ENCODE measurements around the gene TMTC1. TPM values are rescaled to one million over a fixed set of nuclear protein-coding genes. Genes with fewer than 3 reads are reported as not detected.
"Not testable (repeated sequence)": the region's sequence is repeated elsewhere in the genome, so short reads cannot be mapped to it uniquely, and the experiment has no call there.

TMTC1 gene
- polyA plus RNA-seq (ENCODE audit: insufficient read length in 4 of 4) = 10 to 100 TPM; 26.7 to 31.3 (median 28.7) TPM

- peak in 3 of 4 donors; percentile 39 to 71 (median 66) for DNase-seq (ENCODE audit: low read depth in 4 of 4, low spot score in 2 of 4)
These were observed at the start of gene TMTC1 for GRCh38 chr12:29783773-29784666. TSS of gene TMTC1 (minus strand) at chr12:29783942. CDS start at chr12:29783751, 191 bp downstream.

DNA sequence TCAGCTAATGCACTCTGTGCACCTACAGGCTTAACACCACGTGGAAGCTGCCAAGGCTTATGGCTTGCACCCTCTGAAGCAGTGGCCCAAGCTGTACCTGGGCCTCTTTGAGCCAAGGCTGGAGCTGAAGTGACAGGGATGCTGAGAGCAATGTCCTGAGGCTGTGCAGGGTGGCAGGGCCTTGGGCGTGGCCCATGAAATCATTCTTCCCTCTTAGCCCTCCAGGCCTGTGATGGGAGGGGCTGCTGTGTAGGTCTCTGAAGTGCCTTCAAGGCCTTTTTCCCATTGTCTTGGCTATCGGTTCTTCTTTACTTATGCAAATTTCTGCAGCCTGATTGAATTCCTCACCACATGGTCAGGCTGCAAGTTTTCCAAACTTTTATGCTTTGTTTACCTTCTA lies 47.4 kb upstream of the TMTC1 start:
- DNase-seq (ENCODE audit: low read depth in 4 of 4, low spot score in 2 of 4) = no peak

- no peak for DNase-seq (ENCODE audit: low read depth in 4 of 4, low spot score in 2 of 4)
These were observed 46.6 kb upstream of the TMTC1 start for GRCh38 chr12:29830391-29830790.

GRCh38 chr12:29818916-29819623 lies 35.3 kb upstream of the TMTC1 start:
- DNase-seq (ENCODE audit: low read depth in 4 of 4, low spot score in 2 of 4) = no peak

- no peak for DNase-seq (ENCODE audit: low read depth in 4 of 4, low spot score in 2 of 4)
These were observed 33.4 kb upstream of the TMTC1 start for GRCh38 chr12:29816874-29817725.

DNA sequence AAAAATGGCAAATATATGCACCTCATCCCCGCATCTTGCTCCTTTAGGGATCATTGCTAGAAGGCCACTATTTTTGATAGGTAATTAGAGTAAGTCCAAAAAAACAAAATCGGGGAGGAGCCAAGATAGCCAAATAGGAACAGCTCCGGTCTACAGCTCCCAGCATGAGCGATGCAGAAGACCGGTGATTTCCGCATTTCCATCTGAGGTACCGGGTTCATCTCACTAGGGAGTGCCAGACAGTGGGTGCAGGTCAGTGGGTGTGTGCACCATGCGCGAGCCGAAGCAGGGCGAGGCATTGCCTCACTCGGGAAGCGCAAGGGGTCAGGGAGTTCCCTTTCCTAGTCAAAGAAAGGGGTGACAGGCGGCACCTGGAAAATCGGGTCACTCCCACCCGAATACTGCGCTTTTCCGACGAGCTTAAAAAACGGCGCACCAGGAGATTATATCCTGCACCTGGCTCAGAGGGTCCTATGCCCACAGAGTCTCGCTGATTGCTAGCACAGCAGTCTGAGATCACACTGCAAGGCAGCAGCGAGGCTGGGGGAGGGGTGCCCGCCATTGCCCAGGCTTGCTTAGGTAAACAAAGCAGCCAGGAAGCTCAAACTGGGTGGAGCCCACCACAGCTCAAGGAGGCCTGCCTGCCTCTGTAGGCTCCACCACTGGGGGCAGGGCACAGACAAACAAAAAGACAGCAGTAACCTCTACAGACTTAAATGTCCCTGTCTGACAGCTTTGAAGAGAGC lies 26.0 kb upstream of the TMTC1 start:
- DNase-seq (ENCODE audit: low read depth in 4 of 4, low spot score in 2 of 4) = not testable (repeated sequence)

GRCh38 chr12:29807129-29807528 lies 23.4 kb upstream of the TMTC1 start:
- DNase-seq (ENCODE audit: low read depth in 4 of 4, low spot score in 2 of 4) = no peak

DNA sequence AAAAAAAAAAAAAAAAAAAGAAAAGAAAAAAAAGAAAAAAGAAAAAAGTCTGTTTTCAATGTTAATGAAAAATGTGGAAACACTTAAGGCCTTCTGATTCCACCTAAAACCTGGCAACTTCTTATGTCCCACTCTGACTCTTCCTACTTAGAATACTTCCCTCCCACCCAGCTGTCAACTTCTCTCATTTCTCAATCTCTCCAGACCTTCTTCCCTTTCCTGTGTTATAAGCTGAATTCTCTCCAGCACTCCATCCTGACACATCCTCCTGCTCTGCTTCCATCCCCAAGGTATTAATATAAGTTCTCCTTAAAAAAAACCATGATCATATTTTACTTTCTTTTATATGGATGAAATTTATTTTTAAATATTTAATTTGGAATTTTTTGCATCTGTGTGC lies 20.3 kb upstream of the TMTC1 start:
- DNase-seq (ENCODE audit: low read depth in 4 of 4, low spot score in 2 of 4) = no peak

DNA sequence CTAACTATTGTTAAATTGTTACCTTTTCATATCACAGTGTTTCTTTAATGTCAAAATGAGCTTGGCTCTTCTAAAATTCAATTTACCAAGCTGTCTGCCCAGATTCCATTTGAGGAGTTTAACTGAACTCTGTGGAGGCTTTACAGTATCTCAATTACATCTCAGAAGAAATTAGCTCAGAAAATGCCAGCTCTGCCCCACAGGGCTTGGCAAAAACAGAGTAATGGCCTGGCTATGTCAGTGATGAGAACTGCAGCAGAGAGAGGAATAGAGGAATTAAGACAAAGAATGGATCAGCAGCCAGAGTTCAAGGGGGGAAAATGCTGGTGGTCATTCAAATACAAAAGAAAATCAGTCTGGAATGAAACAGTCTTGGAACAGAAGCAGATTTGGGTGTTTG lies 15.8 kb upstream of the TMTC1 start:
- no peak for DNase-seq (ENCODE audit: low read depth in 4 of 4, low spot score in 2 of 4)

GRCh38 chr12:29797565-29798355 lies 14.0 kb upstream of the TMTC1 start:
- DNase-seq (ENCODE audit: low read depth in 4 of 4, low spot score in 2 of 4) = no peak

- peak in 2 of 4 donors; percentile 40 to 48 for DNase-seq (ENCODE audit: low read depth in 4 of 4, low spot score in 2 of 4)
These were observed 13.1 kb upstream of the TMTC1 start for GRCh38 chr12:29796823-29797263.

GRCh38 chr12:29795715-29796114 lies 12.0 kb upstream of the TMTC1 start:
- DNase-seq (ENCODE audit: low read depth in 4 of 4, low spot score in 2 of 4) = no peak

DNA sequence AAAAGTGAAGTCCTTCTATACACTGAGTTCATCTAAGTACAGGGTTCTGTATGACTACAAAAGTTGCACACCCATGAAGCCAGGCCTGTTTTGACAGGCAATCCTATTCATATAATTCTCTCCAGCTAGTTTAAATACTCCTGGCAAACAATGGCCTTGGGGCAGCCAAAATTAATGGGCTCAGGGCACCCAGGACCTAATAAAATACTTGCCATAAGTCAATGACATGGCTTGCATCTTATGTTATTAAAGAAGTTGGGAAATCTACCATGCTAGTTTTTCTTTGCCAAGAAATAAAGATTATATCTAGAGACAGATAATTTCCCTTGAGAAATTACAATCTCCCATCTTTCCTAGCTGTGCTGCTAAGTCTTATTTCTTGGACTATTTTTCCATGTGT lies 11.1 kb upstream of the TMTC1 start:
- no peak for DNase-seq (ENCODE audit: low read depth in 4 of 4, low spot score in 2 of 4)

- no peak for DNase-seq (ENCODE audit: low read depth in 4 of 4, low spot score in 2 of 4)
These were observed 9.1 kb upstream of the TMTC1 start for GRCh38 chr12:29792853-29793252.

- no peak for DNase-seq (ENCODE audit: low read depth in 4 of 4, low spot score in 2 of 4)
These were observed 8.4 kb upstream of the TMTC1 start for GRCh38 chr12:29792132-29792531.

DNA sequence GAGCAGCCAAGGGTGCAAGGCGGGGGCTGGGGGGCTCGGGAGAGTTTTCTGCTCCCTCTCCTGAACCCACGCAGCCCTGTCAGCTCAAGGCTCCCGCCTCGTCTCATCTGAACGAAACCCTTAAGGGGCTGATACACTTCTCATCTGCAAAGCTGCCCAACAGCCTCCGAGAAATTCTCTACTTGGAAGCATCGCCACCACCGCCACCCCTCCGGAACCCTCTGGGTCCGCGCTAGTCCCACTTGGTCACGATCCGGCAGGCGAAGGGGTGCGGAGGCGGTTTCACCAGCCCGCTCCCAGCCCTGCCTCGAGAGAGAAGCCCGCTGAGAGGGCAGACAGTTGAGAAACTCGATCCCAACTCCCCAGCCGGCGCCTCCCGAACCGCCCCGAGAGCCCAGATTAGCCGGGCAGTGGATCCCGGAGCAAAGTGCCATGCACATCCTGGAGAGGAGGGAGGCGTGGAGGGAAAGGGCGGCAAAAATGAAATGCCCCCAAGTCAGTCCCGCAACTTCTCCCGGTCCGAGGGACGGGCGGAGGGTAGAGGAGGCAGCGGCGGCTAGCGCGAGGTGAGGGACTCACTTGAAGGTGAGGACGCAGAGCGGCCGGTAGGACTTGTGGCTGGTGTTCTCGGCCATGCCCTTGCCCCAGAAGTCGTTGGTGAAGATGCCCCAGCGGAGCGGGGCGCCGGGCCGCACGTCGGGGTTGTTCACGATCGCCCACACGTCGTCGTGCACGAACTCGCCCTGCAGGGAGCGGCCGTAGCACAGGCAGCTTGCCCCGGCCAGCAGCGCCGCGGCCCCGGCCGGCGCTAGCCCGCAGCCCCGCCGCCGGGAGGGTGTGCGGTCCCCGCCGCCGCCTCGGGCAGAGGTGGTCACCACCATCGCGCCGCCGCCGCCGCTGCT lies 620 bp downstream of the TMTC1 start:
- DNase-seq (ENCODE audit: low read depth in 4 of 4, low spot score in 2 of 4) = peak in 2 of 4 donors; percentile 29 to 42

- DNase-seq (ENCODE audit: low read depth in 4 of 4, low spot score in 2 of 4) = peak in 2 of 4 donors; percentile 23 to 36
These were observed 1.4 kb downstream of the TMTC1 start for GRCh38 chr12:29782285-29782870.

Data from left renal cortex interstitium (tissue), 4 donors.